Stomach (tissue), 4 donors: ENCODE data around the gene CNBD2.

ENCODE experiments used
- CTCF ChIP-seq, 7 experiments: fragments of 450-650 bp in 4 of 7; fragments of 200-600 bp in 3 of 7; sonication (generic) in 3 of 7; IDR thresholded peaks; one replicate each; pipeline ENCODE4 v1.5.1; 2016 to 2019; ENCODE audit warnings: antibody characterized with exemption in 7 of 7, control low read depth in 2 of 7, mild to moderate bottlenecking in 1 of 7
- POLR2AphosphoS5 ChIP-seq, 3 donors: sonication (generic); formaldehyde crosslinking; IDR thresholded peaks; one replicate each; pipeline ENCODE4 v1.6.1; 2016; ENCODE audit warnings: antibody characterized with exemption in 3 of 3

GRCh38 chr20:35981969-35982368, 13.6 kb downstream of the CNBD2 start:
- TF ChIP-seq POLR2AphosphoS5 (IDR thresholded peaks at IDR 0.05): no peak
- no peak for TF ChIP-seq CTCF (IDR thresholded peaks at IDR 0.05)
